GM10266 (cell line): ENCODE data around the gene OR56A4.

Source experiments
- DNase-seq: peaks from one replicate; pipeline ENCODE4 v3.0.0; 2012; ENCODE audit errors: extremely low spot score
- CTCF ChIP-seq: IDR thresholded peaks from 2 replicates; pipeline ENCODE4 v1.5.1; 2012; ENCODE audit warnings: mild to moderate bottlenecking, low read depth; ENCODE audit not compliant: control insufficient read depth, insufficient read depth; ENCODE audit errors: missing control alignments

OR56A4 gene

GRCh38 chr11:6006846-6007245 is at the start of gene OR56A4:
TSS of gene OR56A4 (minus strand) at chr11:6006946. CDS start at chr11:6002992, 3,954 bp downstream.
- no peak for TF ChIP-seq CTCF

GRCh38 chr11:6055569-6055968 is 48.8 kb upstream of the OR56A4 start:
- TF ChIP-seq CTCF: no peak
- no peak for DNase-seq

More at GRCh38 chr11:6006846-6007245, at the start of gene OR56A4:
- no peak for DNase-seq

- no peak for TF ChIP-seq CTCF
- DNase-seq: no peak
These were observed 45.6 kb upstream of the OR56A4 start for GRCh38 chr11:6052374-6052773.

GRCh38 chr11:6040874-6041273 is 34.1 kb upstream of the OR56A4 start:
- TF ChIP-seq CTCF: no peak
- no peak for DNase-seq

GRCh38 chr11:6030708-6031405 is 24.1 kb upstream of the OR56A4 start, which contains the start of gene OR56A1:
TSS of gene OR56A1 (minus strand) at chr11:6030758. CDS start at chr11:6027692, 3,066 bp downstream.
- TF ChIP-seq CTCF: no peak
- DNase-seq: no peak

GRCh38 chr11:6027501-6027900 is 20.8 kb upstream of the OR56A4 start:
- DNase-seq: no peak
- no peak for TF ChIP-seq CTCF

- TF ChIP-seq CTCF: no peak
- DNase-seq: no peak
These were observed 18.3 kb upstream of the OR56A4 start for GRCh38 chr11:6025056-6025455.
